PC-9 (cell line): ENCODE results near the gene INPP5B. TPM values are rescaled to one million over a fixed set of nuclear protein-coding genes. Genes with fewer than 3 reads are reported as not detected.

Source experiments
- BruUV-seq: library from RNA; stranded (reverse); fragments of 400-500 nt; replicated peaks from 2 replicates; lab custom pipeline; 2021; lab: Mats Ljungman, UMichigan
- CTCF ChIA-PET: fragments of 300-600 bp; sonication (Branson Sonifier 250); formaldehyde crosslinking; loops from one replicate; lab custom pipeline; 2022; ENCODE audit warnings: antibody characterized with exemption; lab: Charles Lee
- POLR2A ChIA-PET: fragments of 300-600 bp; sonication (Branson Sonifier 250); formaldehyde crosslinking; loops from one replicate; lab custom pipeline; 2022; ENCODE audit warnings: antibody characterized with exemption; ENCODE audit not compliant: unreplicated experiment; lab: Charles Lee
- DNase-seq, 2 experiments: peaks; one replicate each; pipeline versions ENCODE4 v3.0.0 to v3.0.0-alpha.2; 2015 to 2022; ENCODE audit warnings: mixed read lengths in 1 of 2
- H2AFZ ChIP-seq: fragments of 200-600 bp; sonication (generic); 2 replicates; pipeline ENCODE4 v1.8.1; 2017; ENCODE audit warnings: antibody characterized with exemption
- H3F3A ChIP-seq: fragments of 200-600 bp; sonication (generic); 2 replicates; pipeline ENCODE4 v1.8.1; 2017; ENCODE audit warnings: antibody characterized with exemption, mild to moderate bottlenecking, low read depth; ENCODE audit not compliant: insufficient read depth
- H3K27ac ChIP-seq: fragments of 200-600 bp; sonication (generic); 2 replicates; pipeline ENCODE4 v1.6.1; 2016; ENCODE audit warnings: mixed run types
- H3K27me3 ChIP-seq: fragments of 200-600 bp; sonication (generic); 2 replicates; pipeline ENCODE4 v1.6.1; 2016; ENCODE audit warnings: low read depth, mixed run types; ENCODE audit not compliant: insufficient read depth
- H3K36me3 ChIP-seq: fragments of 200-600 bp; sonication (generic); 2 replicates; pipeline ENCODE4 v1.6.1; 2016; ENCODE audit warnings: low read depth, mixed run types
- H3K4me1 ChIP-seq: fragments of 200-600 bp; sonication (generic); replicated peaks from 2 replicates; pipeline ENCODE4 v1.6.1; 2016; ENCODE audit warnings: mixed run types; ENCODE audit not compliant: insufficient read depth
- H3K4me2 ChIP-seq: fragments of 200-600 bp; sonication (generic); 2 replicates; pipeline ENCODE4 v1.6.1; 2017; ENCODE audit warnings: mixed run types
- H3K4me3 ChIP-seq: fragments of 200-600 bp; sonication (generic); 2 replicates; pipeline ENCODE4 v1.6.1; 2016; ENCODE audit warnings: mixed run types
- H3K79me2 ChIP-seq: fragments of 200-600 bp; sonication (generic); 2 replicates; pipeline ENCODE4 v1.6.1; 2017; ENCODE audit warnings: low read depth, mixed run types
- H3K9me2 ChIP-seq: fragments of 200-600 bp; sonication (generic); 2 replicates; pipeline ENCODE4 v1.8.1; 2017; ENCODE audit warnings: mild to moderate bottlenecking; ENCODE audit not compliant: insufficient read depth
- H3K9me3 ChIP-seq: fragments of 200-600 bp; sonication (generic); 2 replicates; pipeline ENCODE4 v1.8.1; 2016; ENCODE audit warnings: low read depth; ENCODE audit not compliant: insufficient read depth
- H4K20me1 ChIP-seq: fragments of 200-600 bp; sonication (generic); 2 replicates; pipeline ENCODE4 v1.8.1; 2017; ENCODE audit not compliant: insufficient read depth
- EZH2 ChIP-seq: fragments of 200-600 bp; sonication (generic); IDR thresholded peaks from 2 replicates; pipeline ENCODE4 v1.8.0; 2017; ENCODE audit warnings: antibody characterized with exemption, low read depth
- intact Hi-C: fragments of 100-400 bp; cut with micrococcal nuclease; formaldehyde crosslinking; loops from one replicate; pipeline ENCODE4 v1.10.0; 2022; ENCODE audit not compliant: unreplicated experiment
- total RNA-seq: library from RNA; stranded (reverse); gene quantifications from 2 replicates; pipeline ENCODE4 v1.2.3, GENCODE V29; 2021
- TF ChIP-seq, protein P1 (sequence below): fragments of 200-600 bp; sonication (generic); conservative IDR thresholded peaks from 2 replicates; pipeline ENCODE4 v1.6.1; 2017; ENCODE audit warnings: mixed run types, antibody characterized with exemption, mild to moderate bottlenecking, moderate library complexity

INPP5B gene
- total RNA-seq, 1 experiment from 2014 or later = 28.1 TPM

GRCh38 chr1:37923551-37923889 lies 23.3 kb downstream of the INPP5B start:
- H3K4me2 ChIP-seq = no peak overlapping the region
- POLR2A ChIA-PET = no interaction called here
- H3K9me3 ChIP-seq = no peaks in the 10 kb centered on the region
- H3K4me1 ChIP-seq = no peaks in the 10 kb centered on the region
- CTCF ChIA-PET = no interaction called here
- H3F3A ChIP-seq = no peaks in the 10 kb centered on the region; the same call in 1 of the 2 replicates
- intact Hi-C loops = no loop called here
- H3K36me3 ChIP-seq = no peaks in the 10 kb centered on the region
- H3K27ac ChIP-seq = no peak overlapping the region
- H2AFZ ChIP-seq = no peak overlapping the region
- H3K79me2 ChIP-seq = peaks cover 15% of the 10 kb centered on the region
- DNase-seq = no peak
- H3K4me3 ChIP-seq = no peak overlapping the region
- H3K27me3 ChIP-seq = no peaks in the 10 kb centered on the region
- H4K20me1 ChIP-seq = peaks cover 6% of the 10 kb centered on the region
- BruUV-seq = no TSS peak
- no peaks in the 10 kb centered on the region for H3K9me2 ChIP-seq
- TF ChIP-seq, protein P1, sequence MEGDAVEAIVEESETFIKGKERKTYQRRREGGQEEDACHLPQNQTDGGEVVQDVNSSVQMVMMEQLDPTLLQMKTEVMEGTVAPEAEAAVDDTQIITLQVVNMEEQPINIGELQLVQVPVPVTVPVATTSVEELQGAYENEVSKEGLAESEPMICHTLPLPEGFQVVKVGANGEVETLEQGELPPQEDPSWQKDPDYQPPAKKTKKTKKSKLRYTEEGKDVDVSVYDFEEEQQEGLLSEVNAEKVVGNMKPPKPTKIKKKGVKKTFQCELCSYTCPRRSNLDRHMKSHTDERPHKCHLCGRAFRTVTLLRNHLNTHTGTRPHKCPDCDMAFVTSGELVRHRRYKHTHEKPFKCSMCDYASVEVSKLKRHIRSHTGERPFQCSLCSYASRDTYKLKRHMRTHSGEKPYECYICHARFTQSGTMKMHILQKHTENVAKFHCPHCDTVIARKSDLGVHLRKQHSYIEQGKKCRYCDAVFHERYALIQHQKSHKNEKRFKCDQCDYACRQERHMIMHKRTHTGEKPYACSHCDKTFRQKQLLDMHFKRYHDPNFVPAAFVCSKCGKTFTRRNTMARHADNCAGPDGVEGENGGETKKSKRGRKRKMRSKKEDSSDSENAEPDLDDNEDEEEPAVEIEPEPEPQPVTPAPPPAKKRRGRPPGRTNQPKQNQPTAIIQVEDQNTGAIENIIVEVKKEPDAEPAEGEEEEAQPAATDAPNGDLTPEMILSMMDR = no peak
- TF ChIP-seq EZH2 = no peak

GRCh38 chr1:37922767-37923550 lies 23.9 kb downstream of the INPP5B start:
- POLR2A ChIA-PET = interaction anchor here (0.6 kb wide), 1 partner anchor 35 kb away, joined by 4 read pairs; no protein-coding TSS in a partner anchor
- CTCF ChIA-PET = no interaction called here
- H3K4me3 ChIP-seq = no peak overlapping the region
- no peaks in the 10 kb centered on the region for H3K9me3 ChIP-seq
- H3K27ac ChIP-seq = no peak overlapping the region
- BruUV-seq = no TSS peak
- no peaks in the 10 kb centered on the region for H3K36me3 ChIP-seq
- no peaks in the 10 kb centered on the region; the same call in 1 of the 2 replicates for H3F3A ChIP-seq
- no peak for TF ChIP-seq EZH2
- TF ChIP-seq, protein P1 = no peak
- H4K20me1 ChIP-seq = peaks cover 6% of the 10 kb centered on the region
- H2AFZ ChIP-seq = no peak overlapping the region
- H3K79me2 ChIP-seq = peaks cover 9% of the 10 kb centered on the region
- no peaks in the 10 kb centered on the region for H3K4me1 ChIP-seq
- H3K27me3 ChIP-seq = no peaks in the 10 kb centered on the region
- H3K9me2 ChIP-seq = no peaks in the 10 kb centered on the region
- intact Hi-C loops = no loop called here
- DNase-seq = no peak
- no peak overlapping the region for H3K4me2 ChIP-seq

- no peaks in the 10 kb centered on the region for H3K9me3 ChIP-seq
- H3K4me2 ChIP-seq = no peak overlapping the region
- peaks cover 6% of the 10 kb centered on the region; the same call in 1 of the 2 replicates for H3K79me2 ChIP-seq
- ChIA-PET CTCF (no interaction called here), POLR2A (no interaction called here)
- intact Hi-C loops = no loop called here
- H3F3A ChIP-seq = no peaks in the 10 kb centered on the region
- peaks cover 6% of the 10 kb centered on the region; the same call in 1 of the 2 replicates for H4K20me1 ChIP-seq
- H3K27me3 ChIP-seq = no peaks in the 10 kb centered on the region
- H2AFZ ChIP-seq = no peak overlapping the region
- no peaks in the 10 kb centered on the region for H3K4me1 ChIP-seq
- H3K4me3 ChIP-seq = no peak overlapping the region
- no peaks in the 10 kb centered on the region for H3K9me2 ChIP-seq
- no TSS peak for BruUV-seq
- DNase-seq = no peak
- TF ChIP-seq EZH2 = no peak
- TF ChIP-seq, protein P1 = peak; percentile 61
- no peaks in the 10 kb centered on the region for H3K36me3 ChIP-seq
- no peak overlapping the region for H3K27ac ChIP-seq
Observed at GRCh38 chr1:37919277-37919676, 27.6 kb downstream of the INPP5B start.
